Measurements from ENCODE around the gene TTC31.

TTC31 gene

GRCh38 chr2:74503506-74504475 is 20.9 kb downstream of the TTC31 start:
- no peak for DNase-seq (ENCODE audit: low read depth in 1 of 2, low spot score in 1 of 2)

- no peak for DNase-seq (ENCODE audit: low read depth in 1 of 2, low spot score in 1 of 2)
These were observed 21.7 kb downstream of the TTC31 start for GRCh38 chr2:74504591-74504990.

- DNase-seq (ENCODE audit: low read depth in 1 of 2, low spot score in 1 of 2): no peak
These were observed 22.8 kb downstream of the TTC31 start for GRCh38 chr2:74505448-74506246.

- peak; percentile 98 for DNase-seq (ENCODE audit: low read depth in 1 of 2, low spot score in 1 of 2)
These were observed 24.5 kb downstream of the TTC31 start, which contains the start of gene PCGF1 for GRCh38 chr2:74507145-74507925. TSS of gene PCGF1 (minus strand) at chr2:74507695. CDS start at chr2:74507668, 27 bp downstream.

GRCh38 chr2:74507926-74508520 is 25.1 kb downstream of the TTC31 start:
- no peak for DNase-seq (ENCODE audit: low read depth in 1 of 2, low spot score in 1 of 2)

GRCh38 chr2:74510272-74510671 is 27.4 kb downstream of the TTC31 start:
- no peak for DNase-seq (ENCODE audit: low read depth in 1 of 2, low spot score in 1 of 2)

GRCh38 chr2:74511104-74511989 is 28.5 kb downstream of the TTC31 start:
- no peak for DNase-seq (ENCODE audit: low read depth in 1 of 2, low spot score in 1 of 2)

GRCh38 chr2:74512744-74513604 is 30.1 kb downstream of the TTC31 start:
- DNase-seq (ENCODE audit: low read depth in 1 of 2, low spot score in 1 of 2): no peak

GRCh38 chr2:74513605-74514367 is 30.9 kb downstream of the TTC31 start:
- no peak for DNase-seq (ENCODE audit: low read depth in 1 of 2, low spot score in 1 of 2)

- no peak for DNase-seq (ENCODE audit: low read depth in 1 of 2, low spot score in 1 of 2)
These were observed 31.7 kb downstream of the TTC31 start, which contains the start of gene TLX2 for GRCh38 chr2:74514368-74515270. TSS of gene TLX2 (plus strand) at chr2:74514450. CDS start at chr2:74514807, 357 bp downstream.

- no peak for DNase-seq (ENCODE audit: low read depth in 1 of 2, low spot score in 1 of 2)
These were observed 32.5 kb downstream of the TTC31 start for GRCh38 chr2:74515271-74515980.

- peak; percentile 49 to 76 for DNase-seq (ENCODE audit: low read depth in 1 of 2, low spot score in 1 of 2)
These were observed 33.2 kb downstream of the TTC31 start for GRCh38 chr2:74515981-74516633.

- DNase-seq (ENCODE audit: low read depth in 1 of 2, low spot score in 1 of 2): no peak
These were observed 33.8 kb downstream of the TTC31 start for GRCh38 chr2:74516650-74517049.

- DNase-seq (ENCODE audit: low read depth in 1 of 2, low spot score in 1 of 2): no peak
These were observed 39.6 kb downstream of the TTC31 start for GRCh38 chr2:74522516-74522915.

- DNase-seq (ENCODE audit: low read depth in 1 of 2, low spot score in 1 of 2): no peak
These were observed 41.1 kb downstream of the TTC31 start for GRCh38 chr2:74524005-74524404.

Data from activated CD4-positive, alpha-beta T cell treated with anti-CD3 and anti-CD28 coated beads, Interleukin-2, amount 50 U/mL, for 24 hours (primary cell).